Spinal cord (tissue), 10 donors: ENCODE results near the gene PARP12. TPM values are rescaled to one million over a fixed set of nuclear protein-coding genes. Genes with fewer than 3 reads are reported as not detected.

Source experiments
- DNase-seq, 6 donors: peaks; one replicate each; pipeline versions ENCODE4 v3.0.0 to v3.0.0-alpha.2; 2013 to 2015; ENCODE audit warnings: low spot score in 6 of 6, low read depth in 4 of 6
- H3K27ac ChIP-seq: one replicate; pipeline ENCODE4 v1.5.1; 2013; ENCODE audit warnings: low read depth, low read length, control low read depth
- H3K27me3 ChIP-seq: one replicate; pipeline ENCODE4 v1.6.1; 2013; ENCODE audit warnings: low read length; ENCODE audit not compliant: control insufficient read depth, insufficient read depth
- H3K36me3 ChIP-seq: one replicate; pipeline ENCODE4 v1.6.1; 2013; ENCODE audit warnings: low read length; ENCODE audit not compliant: control insufficient read depth, insufficient read depth
- H3K4me1 ChIP-seq: one replicate; pipeline ENCODE4 v1.6.1; 2013; ENCODE audit warnings: low read length; ENCODE audit not compliant: control insufficient read depth, insufficient read depth
- H3K4me3 ChIP-seq: one replicate; pipeline ENCODE4 v1.5.1; 2013; ENCODE audit warnings: low read depth, low read length, control low read depth
- H3K9me3 ChIP-seq: one replicate; pipeline ENCODE4 v1.6.1; 2013; ENCODE audit warnings: low read length; ENCODE audit not compliant: control insufficient read depth, insufficient read depth
- WGBS: methylation state at CpG from one replicate; pipeline ENCODE4 v1.1.5; 2013; ENCODE audit warnings: missing lambda C conversion rate; ENCODE audit not compliant: insufficient coverage; 5-methylcytosine and 5-hydroxymethylcytosine counted together
- polyA plus RNA-seq, 2 donors: library from polyadenylated mRNA; unstranded; fragments of 120-200 nt; gene quantifications; one replicate each; pipeline ENCODE4 v1.2.1, GENCODE V29; 2013; ENCODE audit not compliant: insufficient read length in 2 of 2
- total RNA-seq, 2 donors: library from RNA; depleted of rRNA in 1 of 2; stranded (reverse); fragments of 120-200 nt in 1 of 2; fragments of >200 nt in 1 of 2; gene quantifications; one replicate each; pipeline versions ENCODE4 v1.2.3 to v1.2.4, GENCODE V29; 2013 to 2014
- donor health status: healthy.

The PARP12 gene
- total and polyA plus RNA-seq, 4 donors: 10.5 to 18.6 (median 16.9) TPM

GRCh38 chr7:139999516-139999915 is 63.2 kb downstream of the PARP12 start:
- Histone ChIP-seq H3K36me3 (no peaks in the 10 kb centered on the region), H3K4me1 (peaks cover 16% of the 10 kb centered on the region), H3K9me3 (no peaks in the 10 kb centered on the region), H3K4me3 (no peak overlapping the region), H3K27ac (no peak overlapping the region), H3K27me3 (no peaks in the 10 kb centered on the region)
- DNase-seq: no peak
- WGBS: 80% methylated on average over 2 of the region's 6 CpGs

GRCh38 chr7:139998572-139998971 is 64.2 kb downstream of the PARP12 start:
- Histone ChIP-seq H3K27me3 (no peaks in the 10 kb centered on the region), H3K9me3 (no peaks in the 10 kb centered on the region), H3K4me3 (no peak overlapping the region), H3K27ac (no peak overlapping the region), H3K4me1 (peaks cover 16% of the 10 kb centered on the region), H3K36me3 (no peaks in the 10 kb centered on the region)
- DNase-seq: peak in 1 of 6 donors; percentile 65
- no CpG with 5 or more reads among the region's 4 CpGs for WGBS

- Histone ChIP-seq H3K27me3 (no peaks in the 10 kb centered on the region), H3K27ac (no peak overlapping the region), H3K4me3 (no peak overlapping the region), H3K9me3 (no peaks in the 10 kb centered on the region), H3K36me3 (no peaks in the 10 kb centered on the region), H3K4me1 (peaks cover 25% of the 10 kb centered on the region)
- peak in 2 of 6 donors; percentile 42 to 64 for DNase-seq
- WGBS: 54% methylated on average over 12 of the region's 19 CpGs
These were observed 67.5 kb downstream of the PARP12 start for GRCh38 chr7:139995017-139995915.

- H3K9me3 ChIP-seq: no peaks in the 10 kb centered on the region
- no peaks in the 10 kb centered on the region for H3K27me3 ChIP-seq
- WGBS: no CpG with 5 or more reads among the region's 1 CpG
- no peak overlapping the region for H3K4me3 ChIP-seq
- no peaks in the 10 kb centered on the region for H3K36me3 ChIP-seq
- DNase-seq: no peak
- peaks cover 31% of the 10 kb centered on the region for H3K4me1 ChIP-seq
- H3K27ac ChIP-seq: no peak overlapping the region
These were observed 68.4 kb downstream of the PARP12 start for GRCh38 chr7:139994356-139994755.

- Histone ChIP-seq H3K4me3 (no peak overlapping the region), H3K4me1 (peaks cover 36% of the 10 kb centered on the region), H3K27me3 (no peaks in the 10 kb centered on the region), H3K9me3 (no peaks in the 10 kb centered on the region), H3K27ac (no peak overlapping the region), H3K36me3 (no peaks in the 10 kb centered on the region)
- no peak for DNase-seq
- WGBS: 92% methylated on average over 2 of the region's 2 CpGs
These were observed 69.2 kb downstream of the PARP12 start for GRCh38 chr7:139993592-139993991.

- 100% methylated on average over 4 of the region's 8 CpGs for WGBS
- no peak for DNase-seq
- H3K27me3 ChIP-seq: no peaks in the 10 kb centered on the region
- peaks cover 36% of the 10 kb centered on the region for H3K4me1 ChIP-seq
- H3K27ac ChIP-seq: no peak overlapping the region
- no peak overlapping the region for H3K4me3 ChIP-seq
- no peaks in the 10 kb centered on the region for H3K9me3 ChIP-seq
- H3K36me3 ChIP-seq: no peaks in the 10 kb centered on the region
These were observed 69.6 kb downstream of the PARP12 start for GRCh38 chr7:139993169-139993568.

- H3K27me3 ChIP-seq: no peaks in the 10 kb centered on the region
- no peaks in the 10 kb centered on the region for H3K9me3 ChIP-seq
- peaks cover 36% of the 10 kb centered on the region for H3K4me1 ChIP-seq
- WGBS: 66% methylated on average over 6 of the region's 14 CpGs
- no peaks in the 10 kb centered on the region for H3K36me3 ChIP-seq
- H3K27ac ChIP-seq: no peak overlapping the region
- no peak overlapping the region for H3K4me3 ChIP-seq
- DNase-seq: no peak
These were observed 70.3 kb downstream of the PARP12 start for GRCh38 chr7:139992353-139993044.

GRCh38 chr7:139991911-139992310 is 70.8 kb downstream of the PARP12 start:
- DNase-seq: no peak
- H3K36me3 ChIP-seq: no peaks in the 10 kb centered on the region
- no peak overlapping the region for H3K4me3 ChIP-seq
- WGBS: 91% methylated on average over 5 of the region's 6 CpGs
- no peaks in the 10 kb centered on the region for H3K9me3 ChIP-seq
- no peaks in the 10 kb centered on the region for H3K27me3 ChIP-seq
- no peak overlapping the region for H3K27ac ChIP-seq
- peaks cover 36% of the 10 kb centered on the region for H3K4me1 ChIP-seq

GRCh38 chr7:139991269-139991666 is 71.5 kb downstream of the PARP12 start:
- Histone ChIP-seq H3K27me3 (no peaks in the 10 kb centered on the region), H3K36me3 (no peaks in the 10 kb centered on the region), H3K4me3 (no peak overlapping the region), H3K27ac (no peak overlapping the region), H3K4me1 (peaks cover 36% of the 10 kb centered on the region), H3K9me3 (no peaks in the 10 kb centered on the region)
- no peak for DNase-seq
- 90% methylated on average over 2 of the region's 5 CpGs for WGBS
